ENCODE data around the gene ZFAND3.

DNA sequence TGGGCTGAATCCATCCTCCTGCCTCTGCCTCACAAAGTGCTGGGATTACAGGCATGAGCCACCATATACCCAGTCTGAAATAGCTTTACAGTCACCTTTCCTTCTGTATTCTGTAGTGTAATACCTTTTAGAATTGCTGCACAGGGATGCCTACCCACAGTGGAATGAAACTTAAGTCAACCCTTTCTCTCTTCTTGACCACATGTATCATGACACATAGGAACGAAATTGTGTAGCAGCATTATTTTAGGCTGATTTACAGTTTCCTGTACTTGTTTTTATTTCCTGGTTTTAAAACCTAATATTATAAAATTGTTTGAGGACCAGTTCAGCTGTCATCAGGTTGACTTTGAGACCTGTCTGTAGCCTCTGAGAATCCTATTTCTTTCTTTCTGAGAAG is 297.8 kb downstream of the ZFAND3 start:
- TF ChIP-seq, protein P1, sequence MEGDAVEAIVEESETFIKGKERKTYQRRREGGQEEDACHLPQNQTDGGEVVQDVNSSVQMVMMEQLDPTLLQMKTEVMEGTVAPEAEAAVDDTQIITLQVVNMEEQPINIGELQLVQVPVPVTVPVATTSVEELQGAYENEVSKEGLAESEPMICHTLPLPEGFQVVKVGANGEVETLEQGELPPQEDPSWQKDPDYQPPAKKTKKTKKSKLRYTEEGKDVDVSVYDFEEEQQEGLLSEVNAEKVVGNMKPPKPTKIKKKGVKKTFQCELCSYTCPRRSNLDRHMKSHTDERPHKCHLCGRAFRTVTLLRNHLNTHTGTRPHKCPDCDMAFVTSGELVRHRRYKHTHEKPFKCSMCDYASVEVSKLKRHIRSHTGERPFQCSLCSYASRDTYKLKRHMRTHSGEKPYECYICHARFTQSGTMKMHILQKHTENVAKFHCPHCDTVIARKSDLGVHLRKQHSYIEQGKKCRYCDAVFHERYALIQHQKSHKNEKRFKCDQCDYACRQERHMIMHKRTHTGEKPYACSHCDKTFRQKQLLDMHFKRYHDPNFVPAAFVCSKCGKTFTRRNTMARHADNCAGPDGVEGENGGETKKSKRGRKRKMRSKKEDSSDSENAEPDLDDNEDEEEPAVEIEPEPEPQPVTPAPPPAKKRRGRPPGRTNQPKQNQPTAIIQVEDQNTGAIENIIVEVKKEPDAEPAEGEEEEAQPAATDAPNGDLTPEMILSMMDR (conservative IDR thresholded peaks at IDR 0.05; ENCODE audit: low read depth, low read length) = no peak
- no peak for TF ChIP-seq EZH2 (IDR thresholded peaks at IDR 0.05; ENCODE audit: borderline replicate concordance, low read depth, low read length, poor library complexity, severe bottlenecking)
